Keratinocyte (primary cell): Measurements from ENCODE around the gene HOXA5. TPM values are rescaled to one million over a fixed set of nuclear protein-coding genes. Genes with fewer than 3 reads are reported as not detected.
A peak's percentile ranks its signal among the peaks of the same experiment; 100 is the strongest.

Experiments
- DNase-seq: peaks from one replicate; pipeline ENCODE4 v3.0.0-alpha.2; 2011; ENCODE audit warnings: low read depth, missing footprints, low spot score
- FAIRE-seq: peaks from 2 replicates; lab custom pipeline; 2011; peaks lifted over from hg19 to GRCh38; lab: Jason Lieb, UNC
- H2AFZ ChIP-seq: 2 replicates; pipeline ENCODE4 v1.6.0; 2012; ENCODE audit warnings: low read length, control low read depth, inconsistent platforms; ENCODE audit not compliant: control insufficient read depth
- H3K27ac ChIP-seq: 2 replicates; pipeline ENCODE4 v1.5.1; 2011; ENCODE audit warnings: low read length; ENCODE audit not compliant: control insufficient read depth, insufficient read depth
- H3K27me3 ChIP-seq: 3 replicates; pipeline ENCODE4 v1.6.0; 2011; ENCODE audit warnings: low read length; ENCODE audit not compliant: control insufficient read depth, insufficient read depth; ENCODE audit errors: extremely low read depth
- H3K36me3 ChIP-seq, 2 experiments: 2 replicates in 1 of 2; 3 replicates in 1 of 2; pipeline ENCODE4 v1.5.1; 2011; ENCODE audit warnings: low read length in 2 of 2, mild to moderate bottlenecking in 1 of 2; ENCODE audit not compliant: control insufficient read depth in 2 of 2, insufficient read depth in 2 of 2; ENCODE audit errors: extremely low read depth in 1 of 2
- H3K4me1 ChIP-seq: 3 replicates; pipeline ENCODE4 v1.5.1; 2011; ENCODE audit warnings: low read length; ENCODE audit not compliant: control insufficient read depth, insufficient read depth; ENCODE audit errors: extremely low read depth
- H3K4me2 ChIP-seq: 3 replicates; pipeline ENCODE4 v1.6.0; 2011; ENCODE audit warnings: low read depth, low read length; ENCODE audit not compliant: control insufficient read depth, insufficient read depth; ENCODE audit errors: extremely low read depth
- H3K4me3 ChIP-seq, 3 experiments: fragments of 200-600 bp in 1 of 3; sonication (generic) in 1 of 3; 2 replicates in 2 of 3; 3 replicates in 1 of 3; pipeline ENCODE4 v1.5.1; 2011 to 2016; ENCODE audit warnings: low read length in 3 of 3, mild to moderate bottlenecking in 3 of 3, control low read depth in 2 of 3, inconsistent platforms in 1 of 3, low read depth in 1 of 3, mixed read lengths in 1 of 3, mixed run types in 1 of 3, moderate library complexity in 1 of 3; ENCODE audit not compliant: control insufficient read depth in 2 of 3, insufficient read depth in 2 of 3; ENCODE audit errors: extremely low read depth in 1 of 3
- H3K79me2 ChIP-seq: 2 replicates; pipeline ENCODE4 v1.6.0; 2012; ENCODE audit warnings: low read length; ENCODE audit not compliant: control insufficient read depth, insufficient read depth
- H3K9ac ChIP-seq: 3 replicates; pipeline ENCODE4 v1.6.0; 2011; ENCODE audit warnings: low read length; ENCODE audit not compliant: control insufficient read depth, insufficient read depth; ENCODE audit errors: extremely low read depth
- H3K9me1 ChIP-seq: 3 replicates; pipeline ENCODE4 v1.6.0; 2011; ENCODE audit warnings: low read length; ENCODE audit not compliant: control insufficient read depth, insufficient read depth; ENCODE audit errors: extremely low read depth
- H3K9me3 ChIP-seq: 2 replicates; pipeline ENCODE4 v1.5.1; 2012; ENCODE audit warnings: low read depth, low read length; ENCODE audit not compliant: control insufficient read depth
- H4K20me1 ChIP-seq: 3 replicates; pipeline ENCODE4 v1.6.0; 2011; ENCODE audit warnings: low read length; ENCODE audit not compliant: control insufficient read depth, insufficient read depth; ENCODE audit errors: extremely low read depth
- CTCF ChIP-seq, 3 experiments: IDR thresholded peaks in 1 of 3; conservative IDR thresholded peaks in 1 of 3; optimal IDR thresholded peaks in 1 of 3; 2 replicates in 2 of 3; 3 replicates in 1 of 3; pipeline versions ENCODE3 to v1.5.1; 2011; ENCODE audit warnings: low read length in 3 of 3, mild to moderate bottlenecking in 3 of 3, moderate library complexity in 2 of 3, control low read depth in 1 of 3, inconsistent platforms in 1 of 3; ENCODE audit not compliant: insufficient read depth in 2 of 3; ENCODE audit errors: extremely low read depth in 1 of 3
- EZH2 ChIP-seq: IDR thresholded peaks from one replicate; pipeline ENCODE4 v1.6.1; 2012; ENCODE audit warnings: inconsistent platforms, mild to moderate bottlenecking, low read length, moderate library complexity
- dilution Hi-C: fragments of 300-500 bp; cut with MboI; formaldehyde crosslinking; loops from one replicate; pipeline ENCODE4 v1.7.0; 2020; ENCODE audit warnings: low sequenced_read_pairs; ENCODE audit not compliant: extremely low pct_ligation_motif_present
- polyA plus RNA-seq, 5 experiments: library from polyadenylated mRNA; depleted of rRNA in 3 of 5; stranded (reverse) in 3 of 5; stranded (forward) in 1 of 5; unstranded in 1 of 5; fragments of >200 nt; gene quantifications; 1 replicate in 1 of 5; 2 replicates in 3 of 5; 3 replicates in 1 of 5; pipeline versions ENCODE4 v1.2.1 to v1.2.3, GENCODE V29; 2011 to 2012; ENCODE audit warnings: missing spikeins in 2 of 5, low read depth in 1 of 5, low replicate concordance in 1 of 5

Gene HOXA5
- polyA plus RNA-seq, 1 donor (not counting 4 experiments of a cell fraction or from before 2014, with no cell fraction given): 7.1 TPM

GRCh38 chr7:27154901-27155815, 11.7 kb upstream of the HOXA5 start:
- TF ChIP-seq EZH2: no peak
- no peak for TF ChIP-seq CTCF (optimal IDR thresholded peaks at IDR 0.05 in 1 of 3, IDR thresholded peaks at IDR 0.05 in 1 of 3, conservative IDR thresholded peaks at IDR 0.05 in 1 of 3; ENCODE audit: extremely low read depth in 1 of 3, insufficient read depth in 2 of 3, low read length in 3 of 3)
- Histone ChIP-seq H4K20me1 (no peaks in the 10 kb centered on the region), H3K9me3 (no peaks in the 10 kb centered on the region), H3K4me2 (peak overlapping the region; percentile 98), H3K9me1 (no peaks in the 10 kb centered on the region), H3K9ac (peak overlapping the region; percentile 90), H3K4me3 (peak overlapping the region; percentile 55 to 94 (median 73)), H3K79me2 (peaks cover 53% of the 10 kb centered on the region), H3K27ac (peak overlapping the region; percentile 87), H3K27me3 (no peaks in the 10 kb centered on the region), H3K36me3 (no peaks in the 10 kb centered on the region), H2AFZ (peak overlapping the region; percentile 54), H3K4me1 (peaks cover 75% of the 10 kb centered on the region)
- no peak for DNase-seq
- dilution Hi-C loops: no loop called here
- peak; percentile 69 for FAIRE-seq

GRCh38 chr7:27154369-27154768, 10.9 kb upstream of the HOXA5 start:
- H4K20me1 ChIP-seq: no peaks in the 10 kb centered on the region
- peaks cover 69% of the 10 kb centered on the region for H3K4me1 ChIP-seq
- no peaks in the 10 kb centered on the region for H3K27me3 ChIP-seq
- H3K9me1 ChIP-seq: no peaks in the 10 kb centered on the region
- no peak overlapping the region for H2AFZ ChIP-seq
- peak overlapping the region in 2 of 3 experiments; percentile 73 to 94 for H3K4me3 ChIP-seq
- dilution Hi-C loops: no loop called here
- no peak for DNase-seq
- H3K9ac ChIP-seq: peak overlapping the region; percentile 90
- no peak for TF ChIP-seq EZH2
- no peak for TF ChIP-seq CTCF (optimal IDR thresholded peaks at IDR 0.05 in 1 of 3, IDR thresholded peaks at IDR 0.05 in 1 of 3, conservative IDR thresholded peaks at IDR 0.05 in 1 of 3; ENCODE audit: extremely low read depth in 1 of 3, insufficient read depth in 2 of 3, low read length in 3 of 3)
- H3K79me2 ChIP-seq: peaks cover 59% of the 10 kb centered on the region
- H3K9me3 ChIP-seq: no peaks in the 10 kb centered on the region
- H3K36me3 ChIP-seq: no peaks in the 10 kb centered on the region
- peak overlapping the region; percentile 98 for H3K4me2 ChIP-seq
- H3K27ac ChIP-seq: peak overlapping the region; percentile 87
- no peak for FAIRE-seq
